Measurements from ENCODE around the gene DGKI.

DNA sequence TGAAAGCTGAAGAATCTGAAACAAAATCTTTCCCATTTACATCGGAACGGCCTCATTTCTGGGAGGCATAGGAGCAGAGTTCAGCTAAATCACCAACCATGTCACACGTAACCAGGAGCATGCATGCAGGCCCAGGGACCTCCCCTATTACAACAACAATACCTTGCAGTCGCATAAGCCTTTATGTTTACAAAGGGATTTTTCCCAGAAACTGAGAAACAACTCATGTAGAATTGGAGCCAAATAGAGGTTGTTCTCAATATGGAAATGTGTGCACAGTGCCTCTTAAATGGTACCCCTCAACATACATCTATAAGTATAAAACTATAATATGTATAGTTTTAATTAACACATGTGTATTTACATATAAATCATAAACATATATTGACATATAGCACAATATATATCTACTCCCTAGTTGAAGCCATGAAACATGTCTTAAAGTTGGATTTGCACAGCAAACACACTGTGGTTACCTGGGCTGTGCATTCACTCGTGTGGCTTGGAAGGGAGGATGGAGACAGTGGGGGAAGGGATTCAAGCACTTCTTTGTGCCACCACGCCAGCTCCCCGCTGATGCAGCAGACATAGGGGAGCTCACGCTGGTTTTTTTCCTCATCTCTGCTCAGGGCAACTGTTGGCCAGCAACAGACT, 35.0 kb upstream of the DGKI start:
- TF ChIP-seq, protein P1, sequence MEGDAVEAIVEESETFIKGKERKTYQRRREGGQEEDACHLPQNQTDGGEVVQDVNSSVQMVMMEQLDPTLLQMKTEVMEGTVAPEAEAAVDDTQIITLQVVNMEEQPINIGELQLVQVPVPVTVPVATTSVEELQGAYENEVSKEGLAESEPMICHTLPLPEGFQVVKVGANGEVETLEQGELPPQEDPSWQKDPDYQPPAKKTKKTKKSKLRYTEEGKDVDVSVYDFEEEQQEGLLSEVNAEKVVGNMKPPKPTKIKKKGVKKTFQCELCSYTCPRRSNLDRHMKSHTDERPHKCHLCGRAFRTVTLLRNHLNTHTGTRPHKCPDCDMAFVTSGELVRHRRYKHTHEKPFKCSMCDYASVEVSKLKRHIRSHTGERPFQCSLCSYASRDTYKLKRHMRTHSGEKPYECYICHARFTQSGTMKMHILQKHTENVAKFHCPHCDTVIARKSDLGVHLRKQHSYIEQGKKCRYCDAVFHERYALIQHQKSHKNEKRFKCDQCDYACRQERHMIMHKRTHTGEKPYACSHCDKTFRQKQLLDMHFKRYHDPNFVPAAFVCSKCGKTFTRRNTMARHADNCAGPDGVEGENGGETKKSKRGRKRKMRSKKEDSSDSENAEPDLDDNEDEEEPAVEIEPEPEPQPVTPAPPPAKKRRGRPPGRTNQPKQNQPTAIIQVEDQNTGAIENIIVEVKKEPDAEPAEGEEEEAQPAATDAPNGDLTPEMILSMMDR (IDR thresholded peaks at IDR 0.05): no peak
- TF ChIP-seq POLR2AphosphoS5 (IDR thresholded peaks at IDR 0.05): no peak
- TF ChIP-seq POLR2A (IDR thresholded peaks at IDR 0.05): no peak
- TF ChIP-seq EP300 (IDR thresholded peaks at IDR 0.05; ENCODE audit: low read depth): no peak
